Vagina (tissue), 2 donors: ENCODE results near the gene WWP2. TPM values are rescaled to one million over a fixed set of nuclear protein-coding genes. Genes with fewer than 3 reads are reported as not detected.

Experiments used
- DNase-seq, 2 donors: peaks; one replicate each; pipeline ENCODE4 v3.0.0-alpha.2; 2017; ENCODE audit errors: extremely low spot score in 2 of 2
- H3K27ac ChIP-seq: fragments of 200-600 bp; sonication (generic); one replicate; pipeline ENCODE4 v1.5.1; 2019
- H3K27me3 ChIP-seq: fragments of 200-600 bp; sonication (generic); one replicate; pipeline ENCODE4 v1.5.1; 2019
- H3K36me3 ChIP-seq, 2 donors: fragments of 200-600 bp; sonication (generic); one replicate each; pipeline ENCODE4 v1.5.1; 2017 to 2019
- H3K4me1 ChIP-seq: fragments of 200-600 bp; sonication (generic); one replicate; pipeline ENCODE4 v1.5.1; 2019
- H3K4me3 ChIP-seq, 2 donors: fragments of 200-600 bp; sonication (generic); 1 replicate in 1 of 2; 2 replicates in 1 of 2; pipeline ENCODE4 v1.5.1; 2016 to 2019
- H3K9me3 ChIP-seq: fragments of 200-600 bp; sonication (generic); one replicate; pipeline ENCODE4 v1.5.1; 2019
- CTCF ChIP-seq, 3 experiments: fragments of 450-650 bp in 2 of 3; fragments of 200-600 bp in 1 of 3; sonication (generic) in 1 of 3; IDR thresholded peaks; one replicate each; pipeline ENCODE4 v1.5.1; 2017 to 2019; ENCODE audit warnings: antibody characterized with exemption in 3 of 3, mild to moderate bottlenecking in 2 of 3, moderate library complexity in 2 of 3
- POLR2A ChIP-seq, 2 donors: fragments of 450-650 bp; IDR thresholded peaks; one replicate each; pipeline ENCODE4 v1.6.1; 2017; ENCODE audit warnings: antibody characterized with exemption in 2 of 2, mild to moderate bottlenecking in 2 of 2, moderate library complexity in 2 of 2
- POLR2AphosphoS5 ChIP-seq, 2 donors: sonication (generic); formaldehyde crosslinking; IDR thresholded peaks; one replicate each; pipeline ENCODE4 v1.9.0; 2017; ENCODE audit warnings: antibody characterized with exemption in 2 of 2, mild to moderate bottlenecking in 2 of 2, low read depth in 1 of 2; ENCODE audit not compliant: insufficient read depth in 1 of 2
- intact Hi-C: fragments of 100-400 bp; cut with DNase I; formaldehyde crosslinking; loops from one replicate; pipeline ENCODE4 v1.15.1; 2023
- total RNA-seq: library from RNA; depleted of rRNA; stranded (reverse); fragments of >200 nt; gene quantifications from one replicate; pipeline ENCODE4 v1.2.3, GENCODE V29; 2016

The WWP2 gene
- total RNA-seq, 1 donor from 2014 or later: 26.0 TPM

GRCh38 chr16:69934751-69935150 is 172.6 kb downstream of the WWP2 start:
- DNase-seq: no peak
- Histone ChIP-seq H3K36me3 (peaks cover 0 to 87% of the 10 kb centered on the region in 2 donors), H3K27me3 (no peaks in the 10 kb centered on the region), H3K9me3 (no peaks in the 10 kb centered on the region), H3K4me3 (no peak overlapping the region), H3K27ac (no peak overlapping the region), H3K4me1 (peaks cover 4% of the 10 kb centered on the region)
- TF ChIP-seq POLR2AphosphoS5 (IDR thresholded peaks at IDR 0.05; ENCODE audit: insufficient read depth in 1 of 2, low read depth in 1 of 2) (no peak), POLR2A (IDR thresholded peaks at IDR 0.05) (no peak), CTCF (IDR thresholded peaks at IDR 0.05) (no peak)
- intact Hi-C loops: no loop called here

GRCh38 chr16:69935278-69935711 is 173.2 kb downstream of the WWP2 start:
- intact Hi-C loops: no loop called here
- H3K4me1 ChIP-seq: no peaks in the 10 kb centered on the region
- H3K9me3 ChIP-seq: no peaks in the 10 kb centered on the region
- DNase-seq: no peak
- H3K36me3 ChIP-seq: peaks cover 0 to 92% of the 10 kb centered on the region in 2 donors
- no peak overlapping the region for H3K4me3 ChIP-seq
- TF ChIP-seq CTCF (IDR thresholded peaks at IDR 0.05) (no peak), POLR2AphosphoS5 (IDR thresholded peaks at IDR 0.05; ENCODE audit: insufficient read depth in 1 of 2, low read depth in 1 of 2) (no peak), POLR2A (IDR thresholded peaks at IDR 0.05) (no peak)
- H3K27ac ChIP-seq: no peak overlapping the region
- no peaks in the 10 kb centered on the region for H3K27me3 ChIP-seq

- peaks cover 0 to 91% of the 10 kb centered on the region in 2 donors for H3K36me3 ChIP-seq
Observed at GRCh38 chr16:69935740-69936139, 173.6 kb downstream of the WWP2 start.

GRCh38 chr16:69936252-69936651 is 174.1 kb downstream of the WWP2 start:
- H3K27ac ChIP-seq: no peak overlapping the region
- peaks cover 0 to 86% of the 10 kb centered on the region in 2 donors for H3K36me3 ChIP-seq
- TF ChIP-seq CTCF (IDR thresholded peaks at IDR 0.05) (no peak), POLR2A (IDR thresholded peaks at IDR 0.05) (no peak), POLR2AphosphoS5 (IDR thresholded peaks at IDR 0.05; ENCODE audit: insufficient read depth in 1 of 2, low read depth in 1 of 2) (no peak)
- no peak for DNase-seq
- no peaks in the 10 kb centered on the region for H3K27me3 ChIP-seq
- peaks cover 2% of the 10 kb centered on the region for H3K4me1 ChIP-seq
- H3K4me3 ChIP-seq: no peak overlapping the region
- no peaks in the 10 kb centered on the region for H3K9me3 ChIP-seq
- intact Hi-C loops: no loop called here

More at GRCh38 chr16:69935740-69936139, 173.6 kb downstream of the WWP2 start:
- Histone ChIP-seq H3K4me1 (no peaks in the 10 kb centered on the region), H3K9me3 (no peaks in the 10 kb centered on the region), H3K27ac (no peak overlapping the region), H3K27me3 (no peaks in the 10 kb centered on the region), H3K4me3 (no peak overlapping the region)
- no peak for DNase-seq
- intact Hi-C loops: no loop called here
- TF ChIP-seq POLR2A (IDR thresholded peaks at IDR 0.05): no peak
- TF ChIP-seq CTCF (IDR thresholded peaks at IDR 0.05): no peak

- intact Hi-C loops: no loop called here
- Histone ChIP-seq H3K27me3 (no peaks in the 10 kb centered on the region), H3K27ac (no peak overlapping the region), H3K4me1 (peaks cover 7% of the 10 kb centered on the region), H3K4me3 (no peak overlapping the region), H3K9me3 (no peaks in the 10 kb centered on the region), H3K36me3 (peaks cover 0 to 81% of the 10 kb centered on the region in 2 donors)
- TF ChIP-seq CTCF (IDR thresholded peaks at IDR 0.05): no peak
- no peak for DNase-seq
Observed at GRCh38 chr16:69936751-69937211, 174.6 kb downstream of the WWP2 start.
